IMR-90 (cell line): ENCODE data around the gene SCIN. TPM values are rescaled to one million over a fixed set of nuclear protein-coding genes. Genes with fewer than 3 reads are reported as not detected.

Experiments
- ATAC-seq: fragments of 200-7000 bp; cut with Tn5 transposase; 2 replicates; pipeline ENCODE4 v1.9.1; 2020; ENCODE audit warnings: low read depth, mild to moderate bottlenecking, moderate library complexity
- BruUV-seq: library from RNA; stranded (reverse); fragments of 400-500 nt; replicated peaks from 2 replicates; lab custom pipeline; 2021; lab: Mats Ljungman, UMichigan
- CTCF ChIA-PET: fragments of 300-600 bp; formaldehyde crosslinking; extraction: SDS; loops from one replicate; lab custom pipeline; 2021; ENCODE audit warnings: antibody characterized with exemption; lab: Yijun Ruan, JAX
- POLR2A ChIA-PET: fragments of 300-600 bp; sonication (Branson Sonifier 250); formaldehyde crosslinking; loops from one replicate; lab custom pipeline; 2022; ENCODE audit warnings: antibody characterized with exemption; ENCODE audit not compliant: unreplicated experiment; lab: Charles Lee
- DNase-seq: peaks from one replicate; pipeline ENCODE4 v3.0.0; 2013
- H2AFZ ChIP-seq: replicated peaks from 2 replicates; pipeline ENCODE3; 2013; ENCODE audit warnings: low read length, mild to moderate bottlenecking; ENCODE audit not compliant: poor library complexity
- H2AK5ac ChIP-seq: 2 replicates; pipeline ENCODE4 v1.6.1; 2013; ENCODE audit warnings: low read depth, low read length, inconsistent platforms
- H2AK9ac ChIP-seq: replicated peaks from 2 replicates; pipeline ENCODE3; 2013; ENCODE audit warnings: mild to moderate bottlenecking, low read depth, low read length, moderate library complexity; ENCODE audit not compliant: poor library complexity
- H2BK120ac ChIP-seq: 2 replicates; pipeline ENCODE4 v1.6.1; 2013; ENCODE audit warnings: low read depth, low read length, inconsistent platforms
- H2BK15ac ChIP-seq: 3 replicates; pipeline ENCODE4 v1.6.1; 2013; ENCODE audit warnings: low read depth, low read length, inconsistent platforms
- H2BK20ac ChIP-seq: 2 replicates; pipeline ENCODE4 v1.6.1; 2013; ENCODE audit warnings: low read depth, mild to moderate bottlenecking, inconsistent platforms, low read length, moderate library complexity
- H2BK5ac ChIP-seq: 2 replicates; pipeline ENCODE4 v1.6.1; 2013; ENCODE audit warnings: mild to moderate bottlenecking, low read depth, low read length, inconsistent platforms; ENCODE audit not compliant: poor library complexity, severe bottlenecking
- H3K14ac ChIP-seq: replicated peaks from 2 replicates; pipeline ENCODE4 v1.6.1; 2013; ENCODE audit warnings: low read depth, low read length, inconsistent platforms
- H3K18ac ChIP-seq: 2 replicates; pipeline ENCODE4 v1.6.1; 2013; ENCODE audit warnings: low read depth, low read length, control low read depth
- H3K23ac ChIP-seq: 2 replicates; pipeline ENCODE4 v1.6.1; 2013; ENCODE audit warnings: low read depth, low read length, inconsistent platforms
- H3K27ac ChIP-seq: 2 replicates; pipeline ENCODE4 v1.5.1; 2013; ENCODE audit warnings: mild to moderate bottlenecking, control low read depth, low read length; ENCODE audit not compliant: insufficient read depth
- H3K27me3 ChIP-seq: 2 replicates; pipeline ENCODE4 v1.6.1; 2013; ENCODE audit warnings: low read length; ENCODE audit not compliant: control insufficient read depth, insufficient read depth
- H3K36me3 ChIP-seq: 2 replicates; pipeline ENCODE4 v1.6.1; 2013; ENCODE audit warnings: low read length, mixed read lengths; ENCODE audit not compliant: control insufficient read depth, insufficient read depth
- H3K4ac ChIP-seq: 2 replicates; pipeline ENCODE4 v1.6.1; 2013; ENCODE audit warnings: low read depth, low read length, inconsistent platforms
- H3K4me1 ChIP-seq: 2 replicates; pipeline ENCODE4 v1.6.1; 2013; ENCODE audit warnings: low read length, mixed read lengths; ENCODE audit not compliant: control insufficient read depth, insufficient read depth
- H3K4me2 ChIP-seq: 2 replicates; pipeline ENCODE4 v1.6.1; 2013; ENCODE audit warnings: low read depth, mild to moderate bottlenecking, control low read depth, low read length, moderate library complexity
- H3K4me3 ChIP-seq: 2 replicates; pipeline ENCODE4 v1.5.1; 2013; ENCODE audit warnings: low read depth, mild to moderate bottlenecking, control low read depth, low read length, moderate library complexity; ENCODE audit not compliant: insufficient read depth
- H3K56ac ChIP-seq: 2 replicates; pipeline ENCODE4 v1.6.1; 2013; ENCODE audit warnings: low read length, inconsistent platforms; ENCODE audit not compliant: insufficient read depth; ENCODE audit errors: extremely low read depth
- H3K79me1 ChIP-seq, 2 experiments: 2 replicates each; pipeline ENCODE4 v1.6.1; 2013; ENCODE audit warnings: low read length in 2 of 2, inconsistent platforms in 1 of 2, low read depth in 1 of 2
- H3K9ac ChIP-seq: 2 replicates; pipeline ENCODE4 v1.6.1; 2013; ENCODE audit warnings: low read depth, low read length, control low read depth
- H3K9me1 ChIP-seq: 2 replicates; pipeline ENCODE4 v1.6.1; 2013; ENCODE audit warnings: low read length, inconsistent platforms; ENCODE audit not compliant: insufficient read depth
- H3K9me3 ChIP-seq: 2 replicates; pipeline ENCODE4 v1.6.1; 2013; ENCODE audit warnings: low read length; ENCODE audit not compliant: control insufficient read depth, insufficient read depth
- H4K20me1 ChIP-seq: 2 replicates; pipeline ENCODE4 v1.6.1; 2013; ENCODE audit warnings: low read length, inconsistent platforms; ENCODE audit not compliant: insufficient read depth
- H4K5ac ChIP-seq: 2 replicates; pipeline ENCODE4 v1.6.1; 2013; ENCODE audit warnings: mild to moderate bottlenecking, low read depth, low read length, control low read depth
- H4K8ac ChIP-seq, 2 experiments: 2 replicates each; pipeline ENCODE4 v1.6.1; 2013; ENCODE audit warnings: low read depth in 2 of 2, low read length in 2 of 2, control low read depth in 1 of 2, inconsistent platforms in 1 of 2
- H4K91ac ChIP-seq: 2 replicates; pipeline ENCODE4 v1.6.1; 2013; ENCODE audit warnings: low read depth, low read length, inconsistent platforms; ENCODE audit not compliant: insufficient read depth
- CTCF ChIP-seq: conservative IDR thresholded peaks from 2 replicates; pipeline ENCODE4 v1.5.1; 2012; ENCODE audit warnings: mild to moderate bottlenecking, low read depth, low read length, improper control_type of control experiment
- ELK1 ChIP-seq: fragments of 150-350 bp; IDR thresholded peaks from 2 replicates; pipeline ENCODE4 v1.6.1; 2016; ENCODE audit warnings: low read depth, mild to moderate bottlenecking, low read length, moderate library complexity, borderline replicate concordance
- RAD21 ChIP-seq: IDR thresholded peaks from 2 replicates; pipeline ENCODE4 v1.6.1; 2012; ENCODE audit warnings: low read length, improper control_type of control experiment
- SMC3 ChIP-seq: fragments of 150-350 bp; IDR thresholded peaks from 2 replicates; pipeline ENCODE4 v1.6.1; 2016; ENCODE audit warnings: low read depth, mild to moderate bottlenecking, antibody characterized with exemption, low read length, moderate library complexity
- WGBS, 2 experiments: methylation state at CpG; one replicate each; pipeline versions ENCODE4 v1.1.5 to v1.1.7; 2013; ENCODE audit warnings: missing lambda C conversion rate in 2 of 2; ENCODE audit not compliant: insufficient read length in 1 of 2; ENCODE audit errors: extremely low coverage in 2 of 2; 5-methylcytosine and 5-hydroxymethylcytosine counted together
- dilution Hi-C: fragments of 300-500 bp; cut with HindIII; formaldehyde crosslinking; loops from one replicate; pipeline ENCODE4 v1.14.3; 2018; ENCODE audit warnings: low sequenced_read_pairs; ENCODE audit not compliant: unreplicated experiment
- in situ Hi-C: fragments of 300-500 bp; cut with MboI; formaldehyde crosslinking; loops from 3 replicates; pipeline ENCODE4 v1.14.3; 2019; ENCODE audit warnings: low sequenced_read_pairs, inconsistent platforms, mixed read lengths
- intact Hi-C: fragments of 100-400 bp; cut with micrococcal nuclease; formaldehyde crosslinking; loops from 2 replicates; pipeline ENCODE4 v1.10.0; 2022
- polyA plus RNA-seq, 3 experiments: library from polyadenylated mRNA; depleted of rRNA; stranded (reverse); fragments of >200 nt; gene quantifications; 2 replicates each; pipeline ENCODE4 v1.2.3, GENCODE V29; 2012; ENCODE audit warnings: low replicate concordance in 1 of 3
- total RNA-seq: library from RNA; depleted of rRNA; stranded (reverse); fragments of >200 nt; gene quantifications from 2 replicates; pipeline ENCODE4 v1.2.3, GENCODE V29; 2012

The SCIN gene
- total and polyA plus RNA-seq, 2 of the 4 experiments (the other 2 are of a cell fraction) = under 0.01 to 0.05 TPM

GRCh38 chr7:12683678-12684585 is 113.4 kb downstream of the SCIN start:
- no TSS peak for BruUV-seq

More at GRCh38 chr7:12683678-12684585, 113.4 kb downstream of the SCIN start:
- Histone ChIP-seq H2AFZ (no peak overlapping the region), H3K23ac (no peak overlapping the region), H3K56ac (no peak overlapping the region), H3K27me3 (no peaks in the 10 kb centered on the region), H3K4ac (no peak overlapping the region), H4K91ac (no peak overlapping the region; the same call in 1 of the 2 replicates), H3K4me2 (no peak overlapping the region), H3K18ac (no peak overlapping the region), H2AK5ac (no peak overlapping the region), H2BK5ac (no peak overlapping the region), H3K4me1 (no peaks in the 10 kb centered on the region), H2AK9ac (no peak overlapping the region), H4K5ac (no peak overlapping the region), H2BK20ac (no peak overlapping the region), H4K20me1 (no peaks in the 10 kb centered on the region), H4K8ac (no peak overlapping the region), H3K14ac (no peak overlapping the region), H3K9me1 (no peaks in the 10 kb centered on the region), H2BK120ac (no peak overlapping the region), H3K9ac (no peak overlapping the region), H3K4me3 (no peak overlapping the region), H2BK15ac (no peak overlapping the region), H3K9me3 (no peaks in the 10 kb centered on the region), H3K36me3 (no peaks in the 10 kb centered on the region), H3K79me1 (peaks cover 4 to 7% of the 10 kb centered on the region in 2 experiments; a peak in 3 of 4 replicates), H3K27ac (no peak overlapping the region)
- CTCF ChIA-PET = interaction anchor here (0.6 to 1.8 kb wide), 3 partner anchors 45 to 435 kb away, joined by 3 to 7 read pairs (median 3); no protein-coding TSS in a partner anchor
- dilution Hi-C loops (no loop called here), in situ Hi-C loops (loop anchor here (5.0 to 25.0 kb wide), 2 partner anchors 428 to 578 kb away; no protein-coding TSS in a partner anchor), intact Hi-C loops (loop anchor here (1.0 kb wide), 2 partner anchors 45 to 579 kb away; no protein-coding TSS in a partner anchor)
- peak; percentile 33 for DNase-seq
- no CpG with 5 or more reads among the region's 2 CpGs for WGBS, 2 experiments
- no peak for ATAC-seq
- peak; percentile 51 for TF ChIP-seq CTCF
- peak; percentile 66 for TF ChIP-seq SMC3
- TF ChIP-seq RAD21 = peak; percentile 58
- TF ChIP-seq ELK1 = no peak
- POLR2A ChIA-PET = no interaction called here
